HG02852 (cell line): ENCODE results near the gene CXCR3.
"Not testable (repeated sequence)": the region's sequence is repeated elsewhere in the genome, so short reads cannot be mapped to it uniquely, and the experiment has no call there.

ENCODE experiments used
- ATAC-seq: cut with Tn5 transposase; IDR thresholded peaks from one replicate; pipeline ENCODE4 v1.9.1; 2021; ENCODE audit warnings: mild to moderate bottlenecking, moderate library complexity; ENCODE audit not compliant: unreplicated experiment

The CXCR3 gene

DNA sequence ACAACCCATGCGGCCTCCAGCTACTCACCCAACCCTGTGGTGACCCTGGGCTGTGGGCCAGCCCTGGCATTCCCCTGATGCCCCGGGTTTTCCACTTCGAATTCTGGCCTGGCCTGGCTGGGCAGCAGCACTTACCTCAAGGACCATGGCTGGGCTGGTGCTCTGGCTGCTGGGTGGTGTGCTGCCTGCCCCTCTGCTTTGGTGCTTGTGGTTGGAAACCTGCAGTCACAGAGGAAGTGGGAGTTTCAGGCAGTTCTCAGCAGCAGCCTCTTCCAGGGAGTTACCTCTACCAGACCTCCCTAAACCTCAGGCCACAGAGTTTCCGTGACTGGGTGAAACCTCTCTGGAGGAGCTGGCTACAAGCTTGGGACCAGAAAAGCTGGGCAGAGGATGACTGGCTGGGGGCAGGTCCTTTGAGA, at the start of gene CXCR3:
Gene CXCR3, minus strand, starts transcription at position 209 of the 419 bp plus-strand sequence. Its CDS starts 62 bp downstream, at position 147.
- peak; percentile 71 for ATAC-seq

DNA sequence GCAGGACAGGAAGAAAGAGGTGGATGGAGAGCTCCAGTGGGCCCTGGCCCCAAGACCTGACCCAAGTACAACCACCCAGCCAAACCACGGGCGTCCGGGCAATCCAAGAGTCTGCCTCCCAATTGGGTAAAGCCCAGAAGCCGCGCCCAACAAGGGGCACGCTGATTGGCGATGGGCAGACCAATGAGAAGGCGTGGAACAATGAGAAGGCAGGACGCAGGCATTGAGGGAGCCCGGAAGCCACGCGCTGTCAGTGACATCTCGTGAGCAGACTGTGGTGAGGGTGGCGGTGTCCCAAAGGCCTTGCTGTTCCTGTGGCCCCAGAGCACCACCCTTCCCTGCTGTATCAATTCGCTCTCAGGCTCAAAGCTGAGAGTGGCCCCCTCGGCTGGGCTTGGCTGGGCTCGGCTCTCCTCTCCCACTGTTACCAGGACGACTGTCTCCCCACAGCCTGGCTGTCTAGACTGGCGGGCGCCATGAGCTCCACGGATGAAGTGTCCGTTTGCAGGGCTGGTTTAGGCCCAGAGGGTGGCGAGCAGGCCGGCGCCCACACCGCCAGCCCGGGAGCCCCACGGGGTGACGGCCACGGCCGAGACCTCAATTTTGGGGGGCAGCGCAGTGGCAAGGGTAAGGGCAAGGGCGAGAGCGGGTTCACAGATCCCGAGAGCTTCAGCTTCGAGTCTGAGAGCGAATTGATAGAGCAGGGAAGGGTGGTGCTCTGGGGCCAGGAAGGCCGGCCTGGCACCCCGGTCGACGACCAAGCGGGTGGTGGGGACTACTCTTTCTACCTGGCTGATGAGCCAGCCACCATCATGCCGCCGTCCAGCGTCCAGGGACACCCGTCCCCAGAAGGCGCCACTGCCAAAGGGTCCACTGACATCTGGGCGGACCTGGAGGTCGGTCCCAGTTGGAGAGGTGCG, 49.3 kb upstream of the CXCR3 start, which contains the start of gene LOC101059915:
Gene LOC101059915, plus strand, starts transcription at position 219 of the 920 bp plus-strand sequence.
- no peak for ATAC-seq

DNA sequence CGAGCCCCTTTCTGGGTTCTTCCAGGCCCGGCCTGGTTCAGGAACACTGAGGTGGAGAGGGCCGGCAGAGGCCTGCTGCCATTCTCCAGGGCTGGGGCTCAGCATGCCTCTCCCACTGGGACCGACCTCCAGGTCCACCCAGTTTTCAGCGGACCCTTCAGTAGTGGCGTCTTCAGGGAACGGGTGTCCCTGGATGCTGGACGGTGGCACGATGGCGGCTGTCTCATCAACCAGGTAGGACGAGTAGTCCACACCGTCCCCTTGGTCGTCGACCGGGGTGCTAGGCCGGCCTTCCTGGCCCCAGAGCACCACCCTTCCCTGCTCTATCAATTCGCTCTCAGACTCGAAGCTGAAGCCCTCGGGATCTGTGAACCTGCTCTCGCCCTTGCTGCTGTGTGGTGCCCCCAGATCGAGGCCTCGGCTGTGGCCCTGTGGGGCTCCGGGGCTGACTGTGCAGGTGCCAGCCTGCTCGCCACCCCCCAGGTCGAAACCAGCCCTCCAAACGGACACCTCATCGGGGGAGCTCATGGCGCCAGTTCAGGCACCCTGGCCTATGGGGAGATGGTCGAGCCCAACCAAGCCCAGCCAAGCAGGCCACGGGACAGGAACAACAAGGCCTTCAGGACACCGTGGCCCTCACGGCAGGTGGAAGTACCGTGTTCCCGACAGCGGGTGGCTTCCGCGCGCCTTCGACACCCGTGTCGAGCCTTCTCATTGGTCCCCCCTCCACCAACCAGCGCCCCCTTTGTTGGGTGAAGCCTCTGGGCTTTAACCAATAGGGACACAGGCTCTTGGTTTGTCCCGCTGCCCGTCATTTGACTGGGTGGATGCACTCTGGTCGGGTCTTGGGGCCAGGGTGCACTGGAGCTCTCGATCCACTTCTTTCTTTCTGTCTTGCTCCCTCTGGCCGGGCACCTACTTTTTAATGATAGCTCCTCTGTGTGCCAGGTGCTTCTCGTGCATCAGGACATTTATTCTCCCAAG, 48.2 kb upstream of the CXCR3 start:
- no peak for ATAC-seq

GRCh38 chrX:71665747-71666146, 47.4 kb upstream of the CXCR3 start:
- no peak for ATAC-seq

DNA sequence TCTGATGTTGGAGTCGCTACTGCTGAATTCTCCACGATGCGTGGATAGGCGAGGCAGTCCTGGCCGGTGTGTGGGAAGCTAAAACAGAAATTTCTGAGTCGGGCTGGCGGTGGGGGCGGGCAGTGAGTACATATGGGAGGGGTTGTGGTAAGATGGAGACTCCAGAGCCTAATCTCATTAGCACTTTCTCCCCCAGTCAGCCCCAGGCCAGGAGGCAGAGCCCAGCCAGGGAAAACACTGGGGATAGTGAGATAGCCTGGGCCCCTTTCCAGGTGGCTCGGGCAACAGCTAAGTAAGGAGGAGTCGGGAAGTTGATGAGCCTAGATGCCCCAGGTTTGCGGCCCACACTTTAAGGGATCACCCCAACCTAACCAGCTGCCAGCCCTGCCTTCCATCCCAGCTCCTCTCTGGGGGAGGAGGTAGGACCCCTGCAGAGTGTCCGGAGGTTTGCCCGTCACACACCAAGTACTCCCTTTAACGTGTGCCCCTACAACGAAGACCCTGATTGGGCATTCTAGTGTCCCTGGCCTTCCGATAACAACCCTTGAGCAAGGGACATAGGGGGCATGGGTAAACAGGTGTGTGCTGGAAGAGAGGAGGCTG, 46.7 kb upstream of the CXCR3 start:
- ATAC-seq = no peak

DNA sequence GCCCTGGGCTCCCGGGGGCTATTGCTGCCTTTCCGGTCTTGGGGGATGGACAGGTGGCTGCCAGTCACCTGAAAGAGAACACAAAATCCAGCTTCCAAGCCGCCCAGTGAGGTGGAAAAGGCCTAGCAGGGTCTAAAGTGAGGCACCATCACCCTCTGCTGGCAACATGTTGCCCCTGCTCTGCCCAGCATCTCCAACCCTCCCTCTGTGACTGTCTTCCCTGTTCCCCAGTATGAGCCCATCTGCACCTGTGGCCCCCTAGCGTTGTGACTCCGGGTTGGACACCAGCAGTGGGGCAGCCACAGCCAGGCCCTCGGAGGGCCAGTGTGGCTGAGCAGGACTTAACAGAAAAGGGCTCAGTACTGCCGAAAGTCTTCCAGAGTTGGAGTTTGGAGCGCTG, 45.9 kb upstream of the CXCR3 start:
- ATAC-seq = not testable (repeated sequence)

GRCh38 chrX:71663238-71663637, 44.9 kb upstream of the CXCR3 start:
- not testable (repeated sequence) for ATAC-seq

DNA sequence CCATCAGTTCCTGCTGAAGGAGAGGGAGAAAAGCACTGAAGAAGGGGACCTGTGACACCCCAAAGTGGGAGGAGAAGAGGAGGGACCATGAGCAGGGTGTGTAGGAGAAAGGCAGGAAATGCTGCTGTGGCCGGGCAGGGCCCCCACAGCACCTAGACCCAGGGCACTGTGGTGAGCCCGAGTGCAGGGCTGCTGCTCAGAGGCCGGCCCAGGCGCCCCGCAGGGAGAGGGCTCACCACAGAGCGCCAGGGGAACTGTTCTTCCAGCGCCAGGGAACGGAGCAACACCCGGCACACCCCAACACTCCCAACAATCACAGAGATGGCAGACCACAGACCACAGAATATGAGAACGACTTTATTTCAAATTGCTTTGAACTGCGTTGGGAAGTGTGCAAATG, 44.3 kb upstream of the CXCR3 start:
- not testable (repeated sequence) for ATAC-seq

DNA sequence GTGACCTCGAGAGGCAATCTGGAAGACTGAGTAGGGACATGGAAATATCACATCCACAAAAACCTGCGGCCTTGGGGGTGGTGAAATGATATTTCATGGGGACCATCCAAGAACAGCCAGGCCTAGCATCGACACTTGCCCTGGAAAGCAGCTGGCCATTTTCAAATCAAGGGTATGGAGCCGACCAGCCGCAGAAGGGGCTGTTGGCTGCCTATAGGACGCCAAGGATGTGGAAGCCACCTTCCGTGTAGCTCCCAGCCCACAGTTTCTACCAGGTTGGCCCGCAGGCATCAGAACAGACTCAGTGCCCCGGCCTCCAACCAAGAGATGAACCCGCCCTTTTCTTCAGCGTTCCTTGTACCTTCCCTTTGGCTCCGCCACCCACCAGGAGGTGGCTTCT, 43.6 kb upstream of the CXCR3 start:
- no peak for ATAC-seq

DNA sequence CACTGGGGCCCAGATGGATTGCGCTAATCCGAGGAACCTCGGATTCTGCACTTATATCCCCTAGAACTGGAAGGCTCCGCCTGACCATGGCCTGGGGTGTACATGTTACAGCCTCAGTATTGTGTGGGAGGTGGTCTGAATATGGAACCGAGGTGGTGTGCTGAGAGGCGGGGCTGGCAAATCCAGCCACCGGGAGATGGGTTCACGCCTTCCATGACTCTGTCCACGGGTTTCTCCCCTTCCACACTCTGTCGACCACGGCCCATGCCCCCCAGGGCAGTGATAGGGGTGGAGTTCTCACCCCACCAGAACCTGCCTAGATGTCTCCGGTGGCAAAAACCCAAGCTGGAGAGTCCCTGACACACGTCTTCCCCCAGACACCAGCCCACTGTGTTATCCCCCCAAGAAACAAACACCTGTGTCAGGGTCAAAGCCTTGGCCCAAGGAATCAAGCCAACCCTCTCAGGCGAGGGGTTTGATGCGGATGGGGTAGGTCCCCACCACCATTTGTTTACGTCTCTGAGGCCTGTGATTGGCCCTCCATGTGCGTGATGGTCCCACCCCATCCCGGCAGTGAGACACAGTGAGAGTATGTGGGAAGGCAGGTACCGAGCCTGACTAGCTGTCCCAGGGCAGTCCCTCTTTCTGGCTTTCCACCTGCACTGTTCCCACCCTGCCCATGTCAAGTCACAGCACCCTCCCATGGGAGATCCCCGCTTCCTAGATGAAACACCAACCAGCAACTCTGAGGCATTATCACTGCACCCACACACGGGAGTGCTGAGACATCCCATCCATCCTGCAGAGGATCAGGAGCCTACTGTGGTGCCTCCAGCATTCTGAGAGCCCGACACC, 42.5 kb upstream of the CXCR3 start:
- ATAC-seq = no peak

- ATAC-seq = no peak
Measured at GRCh38 chrX:71659959-71660358, 41.6 kb upstream of the CXCR3 start.

- ATAC-seq = no peak
Measured at GRCh38 chrX:71659342-71659741, 41.0 kb upstream of the CXCR3 start.

GRCh38 chrX:71657267-71657666, 39.0 kb upstream of the CXCR3 start:
- ATAC-seq = no peak

DNA sequence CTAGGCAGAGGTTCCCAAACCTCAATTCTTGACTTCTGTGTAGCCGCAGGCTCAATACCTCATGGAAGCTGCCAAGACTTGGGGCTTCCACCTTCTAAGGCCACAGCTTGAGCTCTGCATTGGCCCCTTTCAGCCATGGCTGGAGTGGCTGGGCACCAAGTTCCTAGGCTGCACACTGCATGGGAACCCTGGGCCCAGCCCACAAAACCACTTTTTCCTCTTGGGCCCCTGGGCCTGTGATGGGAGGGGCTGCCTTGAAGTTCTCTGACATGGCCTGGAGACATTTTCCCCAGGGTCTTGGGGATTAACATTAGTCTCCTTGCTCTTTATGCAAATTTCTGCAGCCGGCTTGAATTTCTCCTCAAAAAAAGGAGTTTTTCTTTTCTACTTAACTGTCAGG, 35.0 kb upstream of the CXCR3 start:
- no peak for ATAC-seq

DNA sequence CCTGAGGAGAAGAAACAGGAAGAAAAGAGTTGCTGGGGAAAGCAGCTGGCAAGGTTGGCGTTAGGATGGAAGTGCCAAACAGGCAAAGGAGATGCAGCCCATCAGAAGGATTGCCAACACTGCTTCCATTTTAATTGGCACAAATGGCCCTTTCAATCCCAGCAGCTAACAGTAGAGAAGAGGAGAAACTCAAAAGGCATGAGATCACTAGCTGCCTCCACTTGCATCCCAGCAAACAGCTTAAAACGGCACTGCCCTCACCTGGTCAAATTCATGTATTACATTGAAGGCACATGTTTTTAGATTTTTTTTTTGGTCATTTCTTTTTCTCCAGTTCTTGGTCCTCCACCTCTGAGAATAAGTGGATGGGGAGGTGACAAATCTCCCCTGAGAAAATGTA, 34.1 kb upstream of the CXCR3 start:
- no peak for ATAC-seq

GRCh38 chrX:71650333-71650969, 32.1 kb upstream of the CXCR3 start:
- peak; percentile 78 for ATAC-seq

DNA sequence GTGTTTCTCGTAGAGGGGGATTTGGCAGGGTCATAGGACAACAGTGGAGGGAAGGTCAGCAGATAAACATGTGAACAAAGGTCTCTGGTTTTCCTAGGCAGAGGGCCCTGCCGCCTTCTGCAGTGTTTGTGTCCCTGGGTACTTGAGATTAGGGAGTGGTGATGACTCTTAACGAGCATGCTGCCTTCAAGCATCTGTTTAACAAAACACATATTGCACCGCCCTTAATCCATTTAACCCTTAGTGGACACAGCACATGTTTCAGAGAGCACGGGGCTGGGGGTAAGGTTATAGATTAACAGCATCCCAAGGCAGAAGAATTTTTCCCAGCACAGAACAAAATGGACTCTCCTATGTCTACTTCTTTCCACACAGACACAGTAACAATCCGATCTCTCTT, 26.1 kb upstream of the CXCR3 start:
- ATAC-seq = not testable (repeated sequence)

DNA sequence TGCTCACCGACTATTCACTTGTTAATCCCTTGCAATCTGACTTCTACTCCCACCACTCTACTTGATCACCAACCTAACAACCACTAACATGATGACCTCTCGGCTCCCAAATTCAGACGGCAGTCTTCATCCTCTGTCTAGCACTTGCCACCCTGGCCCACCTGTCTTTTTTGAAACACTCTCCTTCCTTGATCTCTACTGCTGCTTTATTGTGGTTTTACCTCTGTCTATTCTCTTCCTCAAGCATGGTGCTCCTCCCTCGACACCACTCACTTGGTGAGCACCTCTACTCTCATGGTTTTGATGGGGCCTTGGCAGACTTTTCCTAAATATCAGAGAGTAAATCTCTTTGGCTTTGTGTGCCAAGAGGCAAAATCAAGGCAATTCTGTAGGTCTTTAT, 21.7 kb upstream of the CXCR3 start:
- no peak for ATAC-seq

DNA sequence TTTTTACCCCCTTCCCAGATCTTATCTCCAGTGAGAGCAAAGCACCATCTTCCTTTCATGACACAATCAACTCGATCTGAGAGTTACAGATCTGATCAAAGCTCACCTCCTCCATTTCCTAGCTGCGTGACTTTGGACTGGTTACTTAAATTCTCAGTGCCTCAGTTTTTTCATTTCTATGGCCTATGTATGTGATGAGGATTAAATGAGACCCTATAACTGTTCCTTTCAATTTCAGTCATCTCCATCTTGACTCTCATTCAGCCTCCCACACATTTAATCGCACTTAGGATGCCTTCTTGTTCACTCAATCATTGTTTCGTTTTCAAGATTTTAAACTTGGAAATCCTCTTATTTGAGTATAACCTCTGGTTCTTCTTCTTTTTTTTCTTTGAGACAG, 20.1 kb upstream of the CXCR3 start:
- ATAC-seq = no peak

DNA sequence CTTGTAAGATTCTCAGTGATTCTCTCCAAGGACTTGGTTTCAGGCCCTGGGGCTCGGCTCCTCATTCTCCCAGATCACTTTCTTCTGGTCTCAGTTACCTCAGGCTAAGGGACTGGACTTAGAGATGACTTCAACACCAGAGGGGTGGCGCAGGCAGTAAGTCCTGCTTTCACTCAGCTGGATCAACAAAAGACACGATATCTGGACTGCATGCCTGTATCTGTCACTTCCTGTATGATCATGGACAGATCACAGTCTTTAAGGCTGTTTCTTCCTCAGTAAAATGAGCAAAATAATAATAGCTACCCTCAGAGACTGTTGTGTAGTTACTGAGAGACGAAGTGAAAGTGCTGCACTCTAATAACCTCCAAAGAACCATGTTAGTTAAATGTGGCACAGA, 19.5 kb upstream of the CXCR3 start:
- ATAC-seq = peak; percentile 51
